GM23248 (cell line): ENCODE results near the gene LRRC30. TPM values are rescaled to one million over a fixed set of nuclear protein-coding genes. Genes with fewer than 3 reads are reported as not detected.

ENCODE experiments used
- DNase-seq: peaks from one replicate; pipeline ENCODE4 v3.0.0-alpha.2; 2015
- H2AFZ ChIP-seq: fragments of 200-600 bp; sonication (generic); 2 replicates; pipeline ENCODE4 v1.6.1; 2016; ENCODE audit warnings: antibody characterized with exemption
- H3F3A ChIP-seq: fragments of 200-600 bp; sonication (generic); 2 replicates; pipeline ENCODE4 v1.6.1; 2016; ENCODE audit warnings: mild to moderate bottlenecking, antibody characterized with exemption, mixed run types; ENCODE audit not compliant: insufficient read depth
- H3K27ac ChIP-seq: fragments of 200-600 bp; sonication (generic); 2 replicates; pipeline ENCODE4 v1.5.1; 2016; ENCODE audit warnings: mild to moderate bottlenecking
- H3K27me3 ChIP-seq: fragments of 200-600 bp; sonication (generic); replicated peaks from 2 replicates; pipeline ENCODE4 v1.6.1; 2016; ENCODE audit warnings: mild to moderate bottlenecking; ENCODE audit not compliant: insufficient read depth
- H3K36me3 ChIP-seq: fragments of 200-600 bp; sonication (generic); 2 replicates; pipeline ENCODE4 v1.6.1; 2016; ENCODE audit warnings: low read depth, mild to moderate bottlenecking
- H3K4me1 ChIP-seq: fragments of 200-600 bp; sonication (generic); 2 replicates; pipeline ENCODE4 v1.6.1; 2016; ENCODE audit warnings: mild to moderate bottlenecking; ENCODE audit not compliant: insufficient read depth
- H3K4me2 ChIP-seq: fragments of 200-600 bp; sonication (generic); one replicate; pipeline ENCODE4 v1.6.1; 2016; ENCODE audit warnings: mild to moderate bottlenecking; ENCODE audit not compliant: unreplicated experiment
- H3K4me3 ChIP-seq: fragments of 200-600 bp; sonication (generic); 2 replicates; pipeline ENCODE4 v1.5.1; 2016; ENCODE audit warnings: mild to moderate bottlenecking
- H3K79me2 ChIP-seq: fragments of 200-600 bp; sonication (generic); 2 replicates; pipeline ENCODE4 v1.6.1; 2016; ENCODE audit warnings: mild to moderate bottlenecking; ENCODE audit not compliant: insufficient read depth
- H3K9ac ChIP-seq: fragments of 200-600 bp; sonication (generic); 2 replicates; pipeline ENCODE4 v1.6.1; 2016; ENCODE audit warnings: mild to moderate bottlenecking
- H3K9me2 ChIP-seq: fragments of 200-600 bp; sonication (generic); 2 replicates; pipeline ENCODE4 v1.6.1; 2016; ENCODE audit warnings: mixed run types, mild to moderate bottlenecking, moderate library complexity; ENCODE audit not compliant: insufficient read depth
- H3K9me3 ChIP-seq: fragments of 200-600 bp; sonication (generic); one replicate; pipeline ENCODE4 v1.6.1; 2017; ENCODE audit warnings: low read depth
- H4K20me1 ChIP-seq: fragments of 200-600 bp; sonication (generic); 2 replicates; pipeline ENCODE4 v1.6.0; 2016; ENCODE audit not compliant: insufficient read depth
- EZH2 ChIP-seq: fragments of 200-600 bp; sonication (generic); IDR thresholded peaks from 2 replicates; pipeline ENCODE4 v1.6.1; 2018; ENCODE audit warnings: antibody characterized with exemption, mild to moderate bottlenecking; ENCODE audit not compliant: insufficient read depth, poor library complexity, severe bottlenecking
- EZH2phosphoT487 ChIP-seq: fragments of 200-600 bp; sonication (generic); IDR thresholded peaks from 2 replicates; pipeline ENCODE4 v1.6.1; 2018; ENCODE audit warnings: antibody characterized with exemption, moderate library complexity, mild to moderate bottlenecking, low read depth; ENCODE audit not compliant: insufficient read depth
- WGBS, 2 experiments: methylation state at CpG; one replicate each; pipeline ENCODE4 v1.1.6; 2015 to 2017; ENCODE audit warnings: low lambda C conversion rate in 2 of 2, low coverage in 1 of 2; ENCODE audit errors: missing lambda C conversion rate in 2 of 2; 5-methylcytosine and 5-hydroxymethylcytosine counted together
- in situ Hi-C: fragments of 300-500 bp; cut with MboI; formaldehyde crosslinking; loops from 2 replicates; pipeline ENCODE4 v1.15.0; 2020
- polyA plus RNA-seq: library from polyadenylated mRNA; unstranded; fragments of >200 nt; fragmentation: Nextera tagmentation; extraction: Ambion mirVana; gene quantifications from 2 replicates; pipeline ENCODE4 v1.2.1, GENCODE V29; 2016
- total RNA-seq: library from RNA; depleted of rRNA; stranded (reverse); fragments of >200 nt; shearing (Covaris generic); gene quantifications from 2 replicates; pipeline ENCODE4 v1.2.3, GENCODE V29; 2014

LRRC30 gene
- total and polyA plus RNA-seq, 2 experiments from 2014 or later, result not detected

DNA sequence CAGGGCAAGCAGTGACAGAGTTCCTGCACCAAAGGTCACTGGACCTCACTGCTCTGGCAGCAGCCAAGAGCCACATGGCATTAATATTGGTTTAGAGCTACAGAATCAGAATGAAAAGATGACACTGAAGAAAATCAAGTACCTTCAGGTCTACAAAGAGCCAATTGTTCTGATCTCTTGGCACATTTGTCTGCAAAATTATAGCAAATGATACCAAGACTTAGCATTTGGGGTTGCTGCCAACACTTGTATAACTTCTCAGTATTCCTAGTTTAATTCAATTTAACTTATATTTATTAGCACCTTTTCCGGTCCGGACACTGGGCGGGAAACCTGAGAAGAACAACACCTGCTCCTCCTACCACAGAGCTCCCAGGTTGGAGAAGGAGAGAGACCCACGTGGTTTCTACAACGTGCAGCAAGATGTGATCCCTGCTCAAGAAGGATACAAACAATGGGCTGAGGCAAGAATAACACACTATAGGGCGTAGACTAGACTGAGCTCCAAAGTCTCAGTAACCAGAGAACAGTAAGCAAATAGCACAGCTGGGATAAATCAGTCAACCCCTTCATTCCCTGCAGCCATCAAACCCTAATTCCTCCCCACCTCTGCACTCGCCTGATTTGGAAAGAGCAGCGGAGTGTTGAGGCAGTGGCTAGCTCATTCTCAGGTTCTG is 2.4 kb downstream of the LRRC30 start:
- TF ChIP-seq EZH2 (no peak), EZH2phosphoT487 (no peak)
- 61 to 63% methylated on average over 8 of the region's 8 CpGs for WGBS, 2 experiments
- Histone ChIP-seq H3K27me3 (peaks cover 7% of the 10 kb centered on the region; the same call in 1 of the 2 replicates), H3K4me1 (no peaks in the 10 kb centered on the region), H3K4me3 (no peak overlapping the region), H3K36me3 (no peaks in the 10 kb centered on the region), H2AFZ (no peak overlapping the region), H3F3A (no peaks in the 10 kb centered on the region), H3K79me2 (no peaks in the 10 kb centered on the region), H3K9me3 (no peaks in the 10 kb centered on the region), H4K20me1 (no peaks in the 10 kb centered on the region), H3K4me2 (no peak overlapping the region), H3K27ac (no peak overlapping the region), H3K9ac (no peak overlapping the region), H3K9me2 (no peaks in the 10 kb centered on the region)
- in situ Hi-C loops, result no loop called here
- DNase-seq, result no peak

DNA sequence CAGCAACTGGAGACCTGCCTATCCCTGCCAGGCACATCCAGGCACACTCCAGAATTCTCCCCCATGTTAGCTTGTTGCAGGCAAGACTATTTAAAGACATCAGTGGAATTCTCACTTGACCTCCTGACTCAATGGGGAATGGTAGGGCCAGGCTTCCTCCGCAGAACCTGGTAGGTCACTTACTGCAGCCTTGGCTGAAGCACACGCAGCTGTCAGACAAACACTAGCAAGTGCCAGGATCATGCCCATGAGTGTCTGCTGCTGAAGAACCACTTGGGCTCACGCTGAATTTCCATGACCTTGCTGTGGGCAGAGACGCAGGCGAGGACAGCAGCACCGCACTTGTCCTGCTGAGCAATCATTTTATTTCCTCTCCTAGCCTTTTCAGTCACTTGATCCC is 3.2 kb downstream of the LRRC30 start:
- in situ Hi-C loops, result no loop called here
- no peaks in the 10 kb centered on the region for H4K20me1 ChIP-seq
- H3K4me2 ChIP-seq, result no peak overlapping the region
- peaks cover 7% of the 10 kb centered on the region for H3K27me3 ChIP-seq
- H3K9ac ChIP-seq, result no peak overlapping the region
- H3K4me1 ChIP-seq, result no peaks in the 10 kb centered on the region
- no peaks in the 10 kb centered on the region for H3K9me2 ChIP-seq
- H3K79me2 ChIP-seq, result no peaks in the 10 kb centered on the region
- no peak overlapping the region for H3K27ac ChIP-seq
- no peaks in the 10 kb centered on the region for H3F3A ChIP-seq
- H3K4me3 ChIP-seq, result no peak overlapping the region
- DNase-seq, result no peak
- H2AFZ ChIP-seq, result no peak overlapping the region
- H3K36me3 ChIP-seq, result no peaks in the 10 kb centered on the region
- no peaks in the 10 kb centered on the region for H3K9me3 ChIP-seq
- WGBS, 2 experiments, result 71 to 75% methylated on average over 6 of the region's 6 CpGs
- TF ChIP-seq EZH2phosphoT487 (no peak), EZH2 (no peak)

DNA sequence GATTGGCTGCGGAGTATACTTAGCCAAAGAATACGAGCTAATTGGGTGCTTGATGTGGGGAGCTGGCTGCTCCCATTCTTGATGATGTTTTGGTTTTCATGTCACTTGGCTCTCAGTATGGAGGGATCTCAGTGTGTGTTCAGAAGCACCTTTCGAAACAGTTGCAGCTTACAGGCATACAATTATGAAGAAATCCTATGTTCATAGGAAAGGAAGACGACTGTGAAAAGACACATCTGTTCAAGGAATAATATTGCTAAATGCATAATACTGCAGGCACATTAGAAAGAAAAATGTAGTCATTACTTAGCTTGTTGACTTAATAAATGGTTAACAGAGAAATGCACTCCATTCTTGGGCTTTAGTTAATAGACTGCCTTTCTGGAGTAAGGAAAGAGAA is 4.1 kb downstream of the LRRC30 start:
- no peaks in the 10 kb centered on the region for H3K4me1 ChIP-seq
- no peak for DNase-seq
- in situ Hi-C loops, result no loop called here
- H3F3A ChIP-seq, result no peaks in the 10 kb centered on the region
- peaks cover 7% of the 10 kb centered on the region for H3K27me3 ChIP-seq
- H3K4me2 ChIP-seq, result no peak overlapping the region
- H4K20me1 ChIP-seq, result no peaks in the 10 kb centered on the region
- H3K4me3 ChIP-seq, result no peak overlapping the region
- no peaks in the 10 kb centered on the region for H3K9me2 ChIP-seq
- WGBS, 2 experiments, result 50 to 61% methylated on average over 4 of the region's 4 CpGs
- no peaks in the 10 kb centered on the region for H3K36me3 ChIP-seq
- H3K27ac ChIP-seq, result no peak overlapping the region
- H3K79me2 ChIP-seq, result no peaks in the 10 kb centered on the region
- TF ChIP-seq EZH2 (no peak), EZH2phosphoT487 (no peak)
- H3K9me3 ChIP-seq, result no peaks in the 10 kb centered on the region
- no peak overlapping the region for H2AFZ ChIP-seq
- H3K9ac ChIP-seq, result no peak overlapping the region

DNA sequence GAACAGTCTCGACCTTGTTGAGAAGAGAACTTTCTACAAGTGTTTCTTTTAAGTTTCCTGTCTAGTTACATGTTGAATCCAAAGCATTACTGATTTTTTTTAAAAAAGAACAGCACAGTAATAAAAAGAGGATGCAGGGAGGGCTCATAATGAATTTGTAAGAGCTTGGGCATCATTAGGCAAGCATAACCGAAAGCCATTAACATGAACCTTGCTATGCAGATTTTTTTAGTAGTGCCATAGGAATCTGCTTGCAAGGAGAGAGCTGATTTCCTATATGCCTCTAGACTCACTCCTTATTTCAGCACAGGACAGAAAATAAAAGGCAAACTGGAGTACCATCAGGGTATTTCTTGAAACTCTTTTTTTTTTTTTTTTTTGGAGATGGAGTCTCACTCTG is 5.2 kb downstream of the LRRC30 start:
- Histone ChIP-seq H3K4me3 (no peak overlapping the region), H3K4me1 (no peaks in the 10 kb centered on the region), H2AFZ (no peak overlapping the region), H3K36me3 (no peaks in the 10 kb centered on the region), H3K27me3 (peaks cover 3% of the 10 kb centered on the region), H4K20me1 (no peaks in the 10 kb centered on the region), H3F3A (no peaks in the 10 kb centered on the region), H3K9me3 (no peaks in the 10 kb centered on the region), H3K9ac (no peak overlapping the region), H3K9me2 (no peaks in the 10 kb centered on the region), H3K4me2 (no peak overlapping the region), H3K27ac (no peak overlapping the region), H3K79me2 (no peaks in the 10 kb centered on the region)
- DNase-seq, result no peak
- 56 to 63% methylated on average over 2 of the region's 2 CpGs for WGBS, 2 experiments
- in situ Hi-C loops, result no loop called here
- no peak for TF ChIP-seq EZH2
- TF ChIP-seq EZH2phosphoT487, result no peak

DNA sequence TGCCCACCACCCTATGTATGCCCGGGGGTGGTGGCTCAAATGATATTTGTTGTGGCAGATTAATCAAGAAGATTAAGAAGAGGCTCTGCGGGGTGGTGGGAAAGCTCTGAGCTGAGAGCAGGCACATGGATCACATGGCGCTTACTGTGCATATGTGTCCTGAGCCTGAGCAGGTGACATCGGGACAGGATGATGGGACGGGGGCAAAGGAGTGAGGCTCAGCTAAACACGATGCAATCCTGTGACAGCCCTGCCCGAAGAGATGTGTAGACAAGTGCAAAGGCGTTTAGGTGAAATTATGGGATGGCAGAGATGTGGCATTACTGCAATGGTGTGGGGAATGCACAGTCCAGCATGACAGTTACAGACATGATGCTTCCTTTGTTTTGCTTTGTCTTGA is 6.0 kb downstream of the LRRC30 start:
- Histone ChIP-seq H3K27ac (no peak overlapping the region), H3K79me2 (no peaks in the 10 kb centered on the region), H3K4me2 (no peak overlapping the region), H3K9ac (no peak overlapping the region), H4K20me1 (no peaks in the 10 kb centered on the region), H3K4me1 (no peaks in the 10 kb centered on the region), H3K27me3 (peaks cover 3% of the 10 kb centered on the region), H3F3A (no peaks in the 10 kb centered on the region), H3K4me3 (no peak overlapping the region), H3K9me2 (no peaks in the 10 kb centered on the region), H2AFZ (no peak overlapping the region), H3K36me3 (no peaks in the 10 kb centered on the region), H3K9me3 (no peaks in the 10 kb centered on the region)
- in situ Hi-C loops, result no loop called here
- DNase-seq, result no peak
- WGBS, 2 experiments, result 56 to 57% methylated on average over 8 of the region's 8 CpGs
- TF ChIP-seq EZH2 (no peak), EZH2phosphoT487 (no peak)
